IPS-NIHi11 (cell line): ENCODE results near the gene SRSF1.
"Not testable (repeated sequence)": the region's sequence is repeated elsewhere in the genome, so short reads cannot be mapped to it uniquely, and the experiment has no call there.

Experiments used
- DNase-seq: peaks from one replicate; pipeline ENCODE4 v3.0.0; 2012; ENCODE audit warnings: mixed read lengths, low spot score

Gene SRSF1

DNA sequence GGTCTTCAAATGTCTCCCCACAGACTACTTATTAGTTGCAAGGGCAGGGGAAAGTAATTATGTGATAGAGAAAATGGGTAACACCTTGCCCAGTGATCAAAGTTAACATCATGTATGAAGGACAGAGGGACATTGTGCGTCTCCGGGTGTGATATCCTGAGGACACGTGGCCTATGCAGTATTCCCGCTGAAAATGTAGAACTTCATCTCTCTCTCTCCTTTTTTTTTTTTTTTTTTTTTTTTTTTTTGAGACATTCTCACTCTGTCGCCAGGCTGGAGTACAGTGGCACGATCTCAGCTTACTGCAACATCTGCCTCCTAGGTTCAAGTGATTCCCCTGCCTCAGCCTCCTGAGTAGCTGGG lies 43.9 kb downstream of the SRSF1 start:
- DNase-seq = no peak

DNA sequence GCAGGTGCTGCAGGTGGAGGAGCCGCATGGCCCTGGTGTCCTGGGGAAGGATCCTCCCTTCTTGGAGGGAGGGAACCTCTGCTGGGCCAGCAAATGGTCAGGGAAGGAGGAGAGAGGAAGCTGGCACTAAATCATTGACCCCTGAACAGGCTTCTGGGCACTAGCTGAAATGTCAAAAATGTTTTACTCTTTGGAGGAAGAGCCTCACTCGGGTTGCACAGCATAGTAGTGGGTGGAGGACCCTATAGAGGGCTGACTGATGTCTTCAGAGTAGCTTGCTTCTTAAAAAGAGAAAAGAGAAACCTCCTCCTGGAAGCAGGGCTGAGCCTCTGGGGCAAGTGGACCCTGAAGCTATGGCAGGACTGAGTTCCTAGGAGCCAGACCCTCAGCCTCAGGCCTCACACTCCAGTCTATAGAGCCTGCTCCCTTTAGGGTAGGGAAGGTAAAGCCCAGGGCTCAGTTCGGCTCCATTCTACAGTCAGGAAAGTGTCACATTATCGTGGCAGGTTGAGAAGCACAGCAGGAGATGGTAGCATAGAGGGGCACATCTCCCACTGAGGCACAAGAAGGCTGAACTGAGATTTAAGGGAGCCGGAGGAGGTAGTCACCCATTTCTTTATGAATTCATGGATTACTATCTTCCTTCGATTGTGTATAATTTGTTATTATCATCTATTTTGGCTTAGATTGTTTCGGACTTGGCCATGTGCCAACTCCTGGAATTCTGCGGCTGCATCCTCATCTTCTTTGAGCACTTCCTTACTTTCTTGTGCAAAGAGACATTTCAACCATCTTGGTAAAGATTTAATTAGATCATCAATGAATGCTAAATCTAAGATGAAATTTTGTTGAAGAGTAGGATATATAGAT lies 44.5 kb downstream of the SRSF1 start:
- no peak for DNase-seq

DNA sequence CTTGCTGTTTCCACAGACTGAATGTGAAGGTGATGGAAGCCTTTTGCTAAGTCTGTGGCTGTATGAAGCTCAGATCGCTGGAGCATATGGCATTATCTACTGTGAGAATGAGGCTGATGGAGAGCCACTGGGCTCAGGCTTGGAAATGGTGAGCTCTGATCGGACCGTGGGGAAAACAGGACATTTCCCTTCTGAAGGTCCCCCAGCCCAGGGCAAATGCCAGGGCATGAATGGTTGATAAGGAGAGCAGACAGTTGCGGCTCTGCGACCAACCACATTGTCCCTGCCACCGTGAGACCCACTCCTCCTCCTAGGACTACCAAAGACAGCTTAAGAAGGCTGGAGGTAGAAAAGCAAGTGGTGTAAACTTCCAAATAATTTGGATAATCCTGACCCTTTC lies 47.1 kb downstream of the SRSF1 start:
- DNase-seq = no peak

DNA sequence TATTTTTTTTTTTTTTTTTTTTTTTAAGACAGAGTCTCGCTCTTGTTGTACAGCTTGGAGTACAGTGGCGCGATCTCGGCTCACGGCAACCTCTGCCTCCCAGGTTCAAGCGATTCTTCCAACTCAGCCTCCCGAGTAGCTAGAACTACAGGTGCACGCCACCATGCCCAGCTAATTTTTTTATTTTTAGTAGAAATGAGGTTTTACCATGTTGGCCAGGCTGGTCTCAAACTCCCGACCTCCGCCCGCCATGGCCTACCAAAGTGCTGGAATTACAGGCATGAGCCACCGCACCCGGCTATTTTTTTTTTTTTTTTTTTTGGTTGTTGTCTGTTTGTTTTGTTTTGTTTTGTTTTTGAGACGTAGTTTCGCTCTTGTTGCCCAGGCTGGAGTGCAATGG lies 48.7 kb downstream of the SRSF1 start:
- DNase-seq = not testable (repeated sequence)

DNA sequence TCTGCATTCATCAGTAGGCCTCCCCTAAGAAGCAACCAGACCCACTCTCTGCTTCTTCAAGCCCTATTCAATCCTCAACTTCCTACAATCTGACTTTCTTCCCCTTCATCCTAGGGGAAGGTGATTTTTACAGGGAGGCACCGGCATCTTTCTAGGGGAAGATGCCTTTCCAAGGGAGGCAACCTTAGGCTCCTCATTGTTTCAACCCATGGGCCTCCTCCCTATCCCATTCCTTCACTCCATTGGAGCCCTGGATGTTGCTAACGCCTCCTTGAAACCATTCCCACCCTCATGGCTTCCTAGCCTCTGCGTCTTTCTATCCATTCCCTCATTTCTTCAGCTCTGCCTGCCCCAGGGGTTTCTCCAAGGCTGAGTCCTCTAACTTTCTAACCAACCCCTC lies 49.2 kb downstream of the SRSF1 start:
- DNase-seq = no peak

DNA sequence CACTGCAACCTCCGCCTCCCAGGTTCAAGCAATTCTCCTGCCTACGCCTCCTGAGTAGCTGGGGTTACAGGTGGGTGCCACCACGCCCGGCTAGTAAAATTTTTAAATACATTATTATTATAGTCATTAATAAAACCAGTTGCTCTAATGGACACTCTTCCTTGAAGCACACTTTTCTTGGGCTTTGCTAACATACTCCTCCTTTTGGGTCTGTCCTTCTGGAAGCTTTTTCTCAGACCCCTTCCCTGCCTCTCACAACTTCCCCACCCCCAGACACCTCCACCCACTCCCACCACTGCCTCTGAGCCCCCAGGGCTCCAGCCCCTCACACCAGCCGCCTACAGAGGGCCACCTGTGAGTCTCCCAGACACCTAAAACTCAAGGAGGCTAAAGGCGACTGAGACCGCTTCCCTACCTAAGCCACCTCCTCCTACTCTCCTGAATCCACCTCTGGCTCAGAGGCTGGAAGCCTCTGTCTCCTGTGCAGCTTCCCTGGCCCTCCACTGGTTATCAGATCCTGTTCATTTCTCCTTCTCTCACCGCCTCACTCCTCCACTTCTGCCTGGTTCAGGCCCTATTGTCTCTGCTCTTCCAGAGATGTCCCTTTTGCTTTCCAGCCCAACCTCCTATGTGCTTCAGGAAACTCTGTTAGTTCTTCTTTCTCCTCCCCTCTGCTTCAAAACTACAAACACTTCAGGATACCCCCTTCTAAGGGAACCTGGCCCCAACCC lies 49.8 kb downstream of the SRSF1 start:
- DNase-seq = no peak

DNA sequence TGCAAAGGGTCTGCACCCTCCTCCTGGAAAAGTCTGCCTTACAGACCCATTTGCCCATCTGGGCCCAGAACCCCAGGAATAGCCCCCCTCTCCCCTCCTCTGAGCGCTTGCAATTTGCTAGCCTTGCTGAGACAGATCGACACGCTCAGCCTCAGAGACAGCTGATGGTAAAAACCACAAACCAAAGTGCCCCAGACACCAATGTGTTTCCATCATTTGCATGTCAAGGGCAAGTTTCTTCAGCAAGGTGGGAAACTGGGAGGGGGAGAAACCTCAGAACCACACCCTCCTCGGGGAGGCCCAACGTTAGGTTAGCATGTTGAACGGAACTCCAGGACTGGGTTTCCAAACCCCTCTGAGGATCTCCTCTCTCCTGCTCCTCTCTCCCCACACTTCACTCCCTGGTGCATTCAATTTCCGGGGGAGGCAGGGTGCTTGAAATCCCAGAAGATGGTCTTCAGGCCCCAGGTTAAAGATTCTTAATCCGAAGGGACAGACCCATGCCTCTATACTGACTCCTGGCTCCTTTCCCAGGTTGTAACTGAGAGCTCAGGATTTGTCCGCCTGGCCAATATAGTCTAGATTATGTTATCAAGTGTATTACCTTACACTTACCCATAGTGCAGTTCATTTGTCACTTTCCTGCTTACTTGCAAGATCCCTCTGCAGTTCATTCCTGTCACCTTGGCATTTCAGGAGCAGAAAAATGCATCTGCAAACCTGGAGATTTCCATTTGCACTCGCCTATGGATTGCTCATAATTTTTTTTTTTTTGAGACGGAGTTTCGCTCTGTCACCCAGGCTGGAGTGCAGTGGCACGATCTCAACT lies 50.5 kb downstream of the SRSF1 start:
- DNase-seq = no peak

DNA sequence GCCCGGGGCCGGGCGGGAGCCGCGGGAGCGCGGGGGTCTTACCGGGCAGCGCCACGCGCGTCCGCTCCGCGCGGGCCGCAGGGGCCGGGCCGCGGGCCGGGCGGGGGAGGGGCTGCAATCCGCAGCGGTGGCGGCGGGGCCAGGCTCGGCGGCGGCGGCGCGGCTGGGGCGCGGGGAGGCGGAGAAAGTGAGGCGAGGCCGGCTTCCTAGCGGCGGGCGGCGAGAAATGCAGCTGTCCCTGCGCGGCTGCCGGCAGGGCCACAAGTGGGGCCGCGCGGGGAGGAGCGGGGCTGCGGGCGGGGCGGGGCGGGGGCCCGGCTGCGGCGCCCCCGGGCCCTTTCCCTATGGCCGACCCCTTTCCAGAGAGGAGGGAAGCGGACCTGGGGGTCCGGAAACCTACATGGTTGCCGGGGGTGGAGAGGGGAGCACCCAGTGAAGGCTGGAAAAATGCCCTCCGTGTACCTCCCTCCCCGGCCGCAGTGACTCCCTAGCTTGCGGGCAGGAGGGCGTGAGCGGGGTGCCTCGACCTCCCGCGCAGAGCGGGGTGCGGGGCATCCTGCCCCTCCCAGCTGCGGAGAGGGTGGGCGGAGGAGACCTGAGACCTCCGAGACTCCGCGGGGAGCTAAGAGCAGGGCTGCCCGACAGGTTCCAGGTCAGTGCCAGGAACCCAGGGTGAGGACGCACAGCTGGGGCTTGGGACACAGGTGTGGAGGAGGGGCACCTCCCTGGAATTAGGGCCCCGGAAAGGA lies 51.7 kb downstream of the SRSF1 start, which contains the start of gene CUEDC1:
CUEDC1 (minus strand) TSS at position 230 of the 749 bp plus-strand sequence. CDS start 69,848 bp downstream, outside the sequence.
- peak; percentile 89 for DNase-seq

DNA sequence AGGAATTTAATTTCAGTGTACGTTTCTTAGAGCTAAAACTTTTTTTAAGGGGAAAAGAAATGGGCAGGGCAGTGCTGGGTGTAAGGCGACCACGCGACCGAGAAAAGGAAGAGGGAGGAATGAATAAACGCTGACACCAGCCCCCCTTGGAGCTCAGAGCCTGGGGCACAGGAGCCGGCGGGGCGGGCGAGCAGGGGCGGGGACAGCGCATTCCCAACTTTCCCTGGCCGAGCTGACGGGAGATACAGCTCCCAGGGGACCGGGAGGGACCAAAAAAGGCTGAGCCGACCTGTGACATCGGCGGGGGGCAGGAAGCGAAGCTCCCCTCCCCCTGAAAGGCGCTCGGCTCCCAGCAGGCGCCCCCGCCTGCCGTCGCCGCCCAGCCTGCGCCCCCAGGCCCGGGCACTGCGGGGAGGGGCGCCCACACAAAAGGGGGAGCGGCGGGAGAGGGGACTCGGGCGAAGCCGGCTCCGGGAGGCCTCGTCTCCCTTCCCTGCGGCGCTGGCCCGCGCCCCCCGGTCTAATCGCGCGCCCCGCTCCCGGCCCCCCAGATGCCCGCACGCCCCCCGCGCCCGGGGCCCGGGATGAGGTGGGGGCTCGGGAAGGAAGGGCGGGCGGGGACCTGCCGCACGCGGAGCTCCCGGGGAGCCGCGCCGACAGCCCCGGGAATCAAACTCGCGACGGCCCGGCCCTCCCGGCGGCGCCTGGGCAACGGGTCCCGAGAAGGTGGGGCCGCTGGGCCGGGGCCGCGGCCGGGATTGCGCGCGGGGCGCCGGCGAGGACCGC lies 52.5 kb downstream of the SRSF1 start:
- peak; percentile 80 for DNase-seq

DNA sequence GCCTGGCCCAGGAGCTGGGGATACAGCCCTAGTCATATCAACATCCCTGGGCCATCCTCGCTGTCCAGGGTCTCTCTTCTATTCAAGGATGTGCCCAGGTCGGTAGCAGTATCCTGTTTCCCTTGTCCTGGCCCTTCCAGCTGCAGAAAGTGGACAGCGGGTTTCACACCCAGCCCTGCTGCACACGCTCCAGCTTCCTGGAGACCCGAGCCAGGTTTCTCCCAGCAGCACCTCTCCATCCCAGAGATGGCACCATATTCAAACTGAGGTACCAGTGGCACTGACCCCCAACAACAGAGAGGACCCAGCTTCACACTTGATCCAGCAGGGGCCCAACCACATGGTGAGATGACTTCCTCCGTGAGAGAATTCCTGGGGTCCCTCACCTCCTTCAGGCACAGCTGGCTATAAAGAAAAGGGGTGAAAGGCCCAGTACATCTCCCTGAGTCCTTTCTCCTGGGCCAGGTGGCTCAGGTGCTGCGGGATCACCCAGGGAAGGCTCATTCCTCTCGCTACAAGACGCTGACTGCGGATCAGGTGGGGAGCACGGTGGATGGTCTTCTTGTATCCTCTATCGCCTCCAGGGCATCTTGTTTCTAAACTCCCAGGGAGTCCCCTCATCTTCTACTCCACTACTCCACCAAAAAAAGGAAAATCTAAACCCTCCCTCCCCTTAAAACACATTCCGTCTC lies 53.2 kb downstream of the SRSF1 start:
- no peak for DNase-seq
